HL-60/S4 treated with retinoic acid at 250 ng/mL for 4 days and 3 days (cell line): Measurements from ENCODE around the gene PHF13.

Source experiments
- in situ Hi-C: fragments of 300-500 bp; cut with MboI; formaldehyde crosslinking; loops from 2 replicates; pipeline ENCODE4 v1.7.0; 2022; ENCODE audit warnings: low sequenced_read_pairs

The PHF13 gene

DNA sequence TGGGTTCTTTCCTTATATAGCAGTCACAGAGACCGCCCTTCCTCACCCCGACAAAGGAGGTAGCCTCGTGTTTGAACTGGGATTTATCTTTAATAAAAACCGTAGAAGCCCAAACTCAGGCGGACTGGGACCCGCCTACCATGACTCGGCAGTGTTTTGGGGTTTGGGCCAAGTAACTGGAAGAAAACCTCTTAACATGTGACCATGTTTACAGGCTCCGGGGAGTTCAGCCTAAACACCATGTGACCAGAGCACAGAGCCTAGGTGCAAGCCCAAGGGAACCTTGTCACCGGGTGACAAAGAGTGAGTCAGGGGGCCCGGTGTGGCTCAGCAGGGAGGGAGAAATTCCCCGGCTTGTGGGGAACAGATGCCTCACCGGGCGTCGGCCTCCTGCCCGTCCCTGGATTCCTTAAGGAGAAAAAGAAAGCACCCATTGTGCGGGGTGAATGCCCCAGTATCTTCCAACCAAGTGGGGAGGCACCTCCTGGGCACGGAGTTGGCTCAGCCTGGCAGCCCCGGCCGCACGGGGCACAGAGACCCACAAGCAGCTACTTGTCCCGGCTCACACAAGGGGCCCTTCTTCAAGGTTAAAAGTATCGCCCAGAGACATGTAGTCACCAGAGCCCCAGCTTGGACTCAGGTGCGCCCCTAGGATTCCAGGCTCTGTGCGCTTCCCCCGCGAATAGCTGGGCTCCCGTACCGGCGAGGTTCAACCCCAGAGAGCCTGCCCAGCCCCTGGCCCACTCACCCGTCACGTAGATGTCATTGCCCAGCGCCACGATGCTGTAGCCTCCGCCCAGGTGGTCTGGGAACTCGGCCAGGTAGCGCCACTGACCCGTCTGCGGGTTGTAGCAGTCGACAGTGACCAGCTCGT lies 12.2 kb upstream of the PHF13 start:
- in situ Hi-C loops = no loop called here

DNA sequence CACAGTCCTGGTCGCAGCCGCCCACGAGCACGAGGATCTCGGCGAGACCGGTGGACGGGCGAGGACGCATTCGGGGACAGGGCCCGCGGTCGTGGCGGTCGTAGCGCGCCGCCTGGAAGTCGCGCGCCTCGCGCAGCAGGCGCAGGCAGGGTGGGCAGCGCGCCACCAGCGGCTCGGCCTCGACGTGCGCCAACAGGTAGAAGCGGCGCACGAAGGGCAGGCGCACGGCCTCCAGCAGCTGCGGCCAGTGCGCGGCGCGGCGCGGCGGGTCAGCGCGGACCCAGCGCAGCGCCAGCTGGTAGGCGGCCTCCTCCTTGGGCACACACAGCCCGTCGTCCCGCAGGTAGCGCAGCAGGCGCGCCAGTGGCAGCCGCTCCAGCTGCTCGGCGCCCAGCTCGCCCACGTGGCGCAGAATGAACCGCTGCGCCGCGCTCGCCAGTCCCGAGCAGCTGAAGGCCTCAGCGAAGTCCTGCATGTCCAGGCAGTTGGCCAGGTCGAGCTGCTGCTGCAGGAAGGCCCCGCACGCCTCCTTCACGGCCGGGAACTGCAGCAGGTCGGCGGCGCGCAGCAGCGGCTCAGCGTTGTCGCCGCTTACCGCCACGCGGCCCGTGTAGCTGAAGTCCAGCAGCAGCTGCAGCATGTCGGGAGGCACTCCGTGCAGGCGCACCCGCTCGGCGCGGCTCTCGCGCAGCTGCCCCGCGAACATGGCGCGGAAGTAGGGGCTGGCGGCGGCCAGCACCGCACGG lies 11.4 kb upstream of the PHF13 start:
- in situ Hi-C loops = no loop called here

DNA sequence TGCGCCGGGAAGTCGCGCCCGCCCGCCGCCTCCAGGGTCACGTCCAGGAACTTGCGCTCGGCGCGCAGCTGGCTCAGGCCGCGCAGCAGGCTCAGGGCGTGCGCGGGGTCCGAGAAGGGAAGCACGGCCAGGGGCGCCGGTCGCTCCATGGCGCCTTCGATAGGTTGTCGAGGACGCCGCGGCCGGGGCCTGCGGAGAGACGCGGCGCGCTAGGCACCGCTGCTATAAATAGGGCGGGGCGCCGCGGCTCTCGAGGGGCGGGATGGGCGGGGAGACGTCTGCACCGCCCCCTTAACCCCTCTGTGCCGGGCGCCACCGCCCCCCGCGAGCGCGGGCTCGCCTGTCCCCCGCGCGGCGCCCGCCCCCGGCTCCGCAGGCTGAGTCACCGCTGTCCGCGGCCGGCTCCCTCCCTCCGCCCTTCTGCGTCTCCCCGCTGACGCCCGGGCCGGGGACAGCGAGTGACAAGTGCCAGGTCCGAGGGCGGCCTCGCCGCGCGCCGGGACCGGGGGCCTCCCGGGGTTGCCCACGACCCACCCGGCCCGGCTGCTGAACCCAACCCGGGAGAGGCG lies 10.8 kb upstream of the PHF13 start, which contains the start of gene KLHL21:
TSS of gene KLHL21 (minus strand) at position 201 of the 569 bp plus-strand sequence. CDS start at position 149, 52 bp downstream.
- in situ Hi-C loops = no loop called here

DNA sequence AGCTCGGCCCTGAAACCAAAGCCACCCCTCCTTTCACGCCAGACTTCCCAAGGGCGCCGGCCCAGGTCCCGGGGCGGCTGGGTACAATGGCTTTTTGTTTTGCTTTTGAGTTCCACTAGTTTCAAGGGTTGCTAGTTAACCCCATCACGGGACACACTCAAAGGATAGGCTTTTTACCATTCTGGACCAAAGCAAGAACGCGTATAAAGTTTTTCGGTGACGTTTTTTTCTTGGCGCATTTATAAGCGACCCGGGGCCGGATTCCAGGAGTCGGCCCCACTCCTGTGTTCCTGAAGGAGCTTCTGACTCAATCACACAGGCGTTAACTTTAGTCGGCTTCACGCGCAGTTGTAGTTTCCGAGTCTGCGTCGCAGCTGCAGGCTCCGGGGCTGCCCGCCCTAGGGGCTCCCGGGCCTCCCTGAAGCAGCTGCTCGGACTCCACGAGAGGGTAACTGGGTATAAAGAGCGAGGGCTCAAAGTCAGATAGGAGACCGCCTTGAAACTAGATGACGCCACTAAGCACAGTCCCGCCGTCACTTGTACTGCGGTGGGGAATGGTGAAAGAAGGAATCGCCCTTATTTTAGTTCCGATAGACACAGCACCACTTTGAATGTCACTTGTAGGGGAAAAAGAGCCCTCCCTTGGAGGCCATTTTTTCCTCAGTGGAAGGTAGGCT lies 10.2 kb upstream of the PHF13 start:
- in situ Hi-C loops = no loop called here

DNA sequence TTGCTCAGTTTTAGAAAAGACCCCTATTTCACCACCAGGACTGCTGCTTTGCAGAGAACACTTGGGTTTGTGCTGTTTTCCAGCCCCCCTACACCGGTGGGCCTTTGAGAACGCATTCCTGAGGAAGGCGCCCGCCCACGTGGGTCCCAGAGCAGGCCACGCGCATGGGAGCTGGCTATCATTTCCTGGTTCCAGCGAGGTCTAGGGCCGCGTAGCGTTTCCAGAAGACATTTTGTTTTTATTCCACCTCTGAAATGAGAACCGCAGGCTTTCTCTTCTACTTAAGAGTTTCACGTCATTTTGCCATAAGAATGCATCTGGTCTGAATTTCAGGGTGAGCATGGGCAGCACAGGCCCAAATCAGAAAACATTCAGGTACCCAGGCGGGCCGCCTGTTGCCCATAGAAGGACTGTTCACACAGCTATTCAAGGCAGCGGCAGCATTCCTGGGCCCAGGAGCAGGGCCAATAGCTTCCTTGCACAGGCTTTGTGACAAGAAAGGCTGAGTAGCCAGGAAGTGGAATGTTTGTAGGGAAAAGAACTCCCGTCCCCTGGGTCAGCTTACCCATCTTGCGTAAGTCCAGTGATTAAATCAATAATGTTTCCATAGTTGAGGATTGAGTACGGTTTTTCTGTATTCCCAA lies 9.5 kb upstream of the PHF13 start:
- in situ Hi-C loops = no loop called here

DNA sequence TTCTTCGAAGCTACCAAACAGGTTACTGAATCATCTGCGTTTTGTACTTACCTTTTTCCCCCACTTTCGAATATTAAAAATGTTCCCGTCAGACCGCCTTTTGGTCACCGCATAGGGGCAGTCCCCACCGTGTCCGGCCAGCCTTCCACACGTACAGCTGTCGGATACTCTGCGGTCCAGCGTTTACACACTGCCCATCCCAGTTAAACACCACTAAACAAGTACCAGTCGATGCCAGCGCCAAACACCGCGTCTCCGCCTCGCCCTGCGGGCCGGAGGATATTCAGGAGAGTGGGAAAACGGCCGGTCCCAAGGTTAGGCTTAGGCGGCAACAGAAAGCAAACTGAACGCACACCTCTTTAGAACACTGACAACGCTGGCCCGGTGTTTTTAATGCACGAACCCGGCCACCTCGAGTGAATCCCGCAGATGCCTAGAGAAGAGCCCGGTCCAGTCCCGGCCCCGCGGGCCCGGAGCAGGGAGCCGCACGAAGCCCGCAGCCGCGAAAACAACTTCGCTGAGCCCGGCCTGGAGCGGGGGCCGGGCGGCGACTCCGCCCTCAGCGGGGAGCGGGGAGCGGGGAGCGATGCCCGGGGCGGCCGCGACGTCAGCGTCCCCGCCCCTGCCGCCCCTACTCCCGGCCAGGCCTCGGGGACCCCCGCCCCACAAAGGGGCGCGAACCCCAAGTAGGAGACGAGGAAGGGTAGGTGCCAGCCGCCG lies 730 bp upstream of the PHF13 start:
- in situ Hi-C loops = no loop called here

DNA sequence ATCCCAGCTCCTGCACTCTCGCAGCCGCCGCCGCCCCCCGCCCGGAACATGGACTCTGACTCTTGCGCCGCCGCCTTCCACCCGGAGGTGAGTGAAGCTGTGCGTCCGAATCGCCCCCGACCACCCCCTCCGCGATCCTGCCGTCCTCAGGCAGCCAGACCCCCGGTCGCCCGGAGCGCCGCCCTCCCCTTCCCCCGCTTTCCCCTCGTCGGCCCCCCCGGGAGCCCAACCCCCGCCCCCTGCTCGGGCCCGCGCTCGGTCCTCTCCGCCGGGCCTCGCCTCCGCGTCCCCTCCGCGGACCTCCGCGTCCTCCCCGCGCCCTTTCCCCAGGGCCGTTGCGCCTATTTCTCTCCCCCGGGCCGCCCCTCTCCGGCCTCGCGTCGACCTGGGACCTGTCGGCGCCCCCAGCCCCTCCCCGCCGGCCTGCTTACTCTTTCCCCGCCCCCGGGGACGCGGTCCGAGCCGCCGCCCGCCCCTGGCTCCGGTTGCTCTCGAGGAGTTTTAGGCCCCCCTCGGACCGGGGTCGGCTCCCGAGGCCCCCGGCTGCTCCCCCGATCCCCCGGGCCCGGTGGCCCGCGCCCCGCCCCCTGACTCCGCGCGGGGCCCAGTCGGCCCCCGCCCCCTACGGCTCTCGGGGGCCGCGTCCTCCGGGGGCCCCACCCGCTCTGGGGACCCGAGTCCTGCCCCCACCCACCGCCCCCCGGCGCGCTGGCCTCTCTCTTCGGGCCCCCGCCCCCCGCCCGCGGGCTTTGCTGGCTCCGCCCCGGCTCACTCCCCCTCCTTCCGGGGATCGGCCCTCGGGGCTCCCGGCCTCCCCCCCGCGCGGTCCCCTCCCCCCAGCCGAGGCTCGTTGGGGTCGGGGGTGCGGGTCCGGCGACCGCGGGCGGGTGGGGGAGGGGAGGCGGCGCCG lies 743 bp downstream of the PHF13 start:
- in situ Hi-C loops = no loop called here

DNA sequence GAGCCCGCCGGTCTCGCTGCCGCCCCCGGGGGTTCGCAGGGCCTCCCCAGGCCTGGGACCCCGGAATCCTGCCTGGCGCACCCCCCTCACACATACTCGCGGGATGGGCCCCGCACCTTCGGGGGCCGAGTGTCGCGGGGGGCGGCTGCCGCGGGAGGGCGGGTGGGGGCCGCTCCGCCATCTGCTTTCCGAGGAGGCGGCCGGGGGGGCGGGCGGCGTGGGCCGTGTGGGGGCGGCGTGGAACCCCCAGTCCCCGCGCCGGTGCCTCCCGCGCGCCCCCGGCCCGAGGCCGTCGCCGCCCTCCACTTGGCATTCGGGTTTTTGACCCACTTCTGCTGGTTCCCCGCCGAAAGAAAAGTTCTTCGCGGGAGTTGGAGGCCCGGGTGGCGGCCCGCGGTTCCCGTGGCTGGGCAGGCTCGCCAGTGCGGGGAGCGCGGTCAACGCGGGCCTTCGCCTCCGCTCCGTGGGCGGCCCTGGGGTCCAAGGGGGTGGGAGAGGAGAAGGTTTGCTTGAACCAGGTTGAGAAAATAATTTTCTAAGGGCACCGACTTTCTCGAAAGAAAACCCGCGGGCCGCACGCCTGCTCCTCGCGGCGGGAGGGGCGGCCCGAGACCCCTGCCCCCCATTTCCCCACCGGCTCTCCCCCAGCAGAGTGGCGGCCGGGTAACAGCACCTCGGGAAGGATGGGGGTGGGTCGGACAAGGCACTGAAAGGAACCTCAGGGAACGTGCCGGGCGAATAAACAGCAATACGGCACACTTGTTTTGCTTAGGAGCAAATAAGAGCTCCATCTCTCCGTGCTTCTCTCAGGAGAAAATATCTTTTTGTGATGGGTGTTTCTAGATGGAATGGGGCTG lies 1.6 kb downstream of the PHF13 start:
- in situ Hi-C loops = no loop called here

DNA sequence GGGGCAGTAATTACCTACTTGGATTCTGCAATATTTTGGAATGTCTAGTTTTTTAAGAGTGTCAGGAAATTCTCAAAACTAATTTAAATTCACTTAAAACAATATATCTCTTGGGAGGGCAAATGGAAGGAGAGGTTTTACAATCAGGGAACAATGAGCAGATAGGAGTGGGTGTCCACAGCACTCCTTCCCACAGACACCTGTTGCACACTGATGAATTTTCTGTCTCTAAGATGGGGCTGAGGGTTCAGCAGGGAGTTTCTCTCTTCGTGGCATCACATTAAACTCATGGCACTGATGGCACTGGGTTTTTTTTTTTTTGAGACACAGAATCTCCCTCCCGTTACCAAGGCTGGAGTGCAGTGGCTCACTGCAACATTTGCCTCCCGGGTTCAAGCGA lies 5.5 kb downstream of the PHF13 start:
- in situ Hi-C loops = no loop called here

DNA sequence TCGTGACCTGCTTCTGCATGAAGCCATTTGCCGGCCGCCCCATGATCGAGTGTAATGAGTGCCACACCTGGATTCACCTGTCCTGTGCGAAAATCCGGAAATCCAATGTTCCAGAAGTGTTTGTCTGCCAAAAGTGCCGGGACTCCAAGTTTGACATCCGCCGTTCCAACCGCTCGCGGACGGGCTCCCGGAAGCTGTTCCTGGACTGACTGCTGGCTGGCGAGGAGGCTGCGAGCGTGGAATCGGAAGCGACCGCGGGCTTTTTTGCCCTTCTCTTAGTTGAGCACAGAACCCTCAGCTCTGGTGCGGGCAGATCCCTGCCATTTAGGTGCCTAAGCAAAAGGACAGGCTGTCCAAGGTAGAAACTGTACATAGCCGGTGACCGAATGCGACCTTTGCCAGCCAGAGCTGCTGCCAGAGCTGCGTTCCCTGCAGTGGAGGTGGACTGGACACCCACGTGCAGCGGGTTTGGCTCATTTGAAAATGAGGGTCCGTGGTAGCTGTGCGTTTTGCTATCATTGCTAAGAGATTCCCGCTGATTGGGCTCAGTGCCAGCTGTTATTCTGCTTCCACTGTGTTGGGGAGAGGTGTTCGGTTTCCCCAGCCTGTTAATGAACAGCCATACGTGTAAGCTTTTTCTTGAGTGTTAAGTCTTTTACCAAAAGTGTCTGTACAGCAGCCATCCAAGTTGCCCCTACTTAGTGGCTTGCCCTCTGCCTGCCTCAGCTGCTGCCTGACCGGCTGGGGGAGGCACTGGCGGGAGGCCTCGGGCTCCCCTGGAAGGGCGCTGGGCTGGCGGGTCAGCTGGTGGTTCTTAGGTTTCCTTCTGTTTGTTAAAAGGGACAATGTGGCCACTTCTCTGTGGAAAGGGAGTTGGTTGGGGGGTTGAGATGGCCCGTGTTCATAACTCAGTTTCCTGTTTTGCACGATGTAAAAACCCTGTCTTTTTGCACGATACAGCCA lies 8.2 kb downstream of the PHF13 start:
- in situ Hi-C loops = no loop called here

DNA sequence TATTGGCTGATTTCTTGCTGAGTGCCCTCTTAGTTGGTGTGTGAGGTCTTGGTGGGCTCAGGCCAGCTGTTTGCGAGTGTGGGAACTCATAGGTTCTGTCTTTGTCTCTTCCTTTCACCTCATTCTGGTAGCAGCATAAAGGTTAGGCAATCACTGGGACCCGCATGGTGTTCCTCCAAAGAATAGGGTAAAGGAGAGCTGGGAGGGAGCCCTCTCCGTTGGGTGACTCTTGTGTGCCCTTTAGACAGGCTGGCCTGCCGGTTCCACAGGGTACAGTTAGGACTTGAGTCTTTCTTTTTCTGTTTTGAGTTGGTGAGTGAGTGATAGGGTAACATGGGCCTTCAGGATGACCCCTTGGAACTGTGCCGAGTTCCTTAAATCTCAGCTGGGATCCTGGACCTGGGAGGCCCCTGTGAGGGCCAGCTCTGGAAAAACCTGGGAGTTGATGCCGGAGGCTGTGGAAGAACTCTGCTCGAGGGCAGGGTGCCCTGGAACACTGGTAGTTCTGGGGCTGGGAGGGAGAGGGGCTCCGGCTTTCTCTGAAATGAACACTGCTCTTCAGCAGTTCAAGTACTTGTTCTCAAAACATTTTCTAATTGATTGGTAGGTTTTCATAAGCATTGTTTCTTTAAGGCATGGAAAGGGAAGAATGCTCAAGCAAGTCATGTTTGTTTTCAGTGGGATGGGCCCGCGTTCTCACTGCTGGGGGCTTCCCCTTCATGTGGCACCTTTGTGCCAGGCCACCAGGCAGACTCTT lies 9.0 kb downstream of the PHF13 start:
- in situ Hi-C loops = no loop called here

DNA sequence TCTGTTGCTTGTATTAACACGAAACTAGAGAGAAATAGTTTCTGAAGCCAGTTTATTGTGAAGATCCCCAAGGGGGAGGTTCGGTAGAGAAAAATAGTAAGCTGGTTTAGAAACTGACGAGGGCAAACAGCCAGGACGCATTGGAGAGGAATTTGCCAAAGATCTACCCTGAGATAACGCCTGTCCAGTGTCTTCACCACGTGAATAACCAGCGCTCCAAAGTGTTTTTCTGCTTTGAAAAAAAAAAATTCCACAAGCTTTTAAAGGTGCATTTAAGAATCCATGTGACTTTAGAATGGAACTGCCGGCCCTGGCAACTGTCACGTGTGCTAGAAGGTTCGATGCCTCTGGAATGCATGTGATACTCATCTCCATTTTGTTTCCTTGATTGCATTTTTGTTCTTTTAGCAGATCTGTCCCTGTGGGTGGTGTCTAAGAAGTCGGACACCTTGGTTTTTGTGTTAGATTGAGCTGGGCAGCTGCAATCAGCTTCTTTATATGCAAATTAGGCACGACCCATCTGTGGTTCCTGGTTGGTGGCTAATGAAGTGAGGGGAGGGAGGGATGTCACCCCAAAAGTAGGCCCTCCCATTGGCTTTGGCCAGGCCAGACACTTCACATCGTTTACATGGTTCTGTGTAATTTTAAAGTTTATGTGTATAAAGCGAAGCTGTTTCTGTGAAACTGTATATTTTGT lies 9.9 kb downstream of the PHF13 start:
- in situ Hi-C loops = no loop called here

DNA sequence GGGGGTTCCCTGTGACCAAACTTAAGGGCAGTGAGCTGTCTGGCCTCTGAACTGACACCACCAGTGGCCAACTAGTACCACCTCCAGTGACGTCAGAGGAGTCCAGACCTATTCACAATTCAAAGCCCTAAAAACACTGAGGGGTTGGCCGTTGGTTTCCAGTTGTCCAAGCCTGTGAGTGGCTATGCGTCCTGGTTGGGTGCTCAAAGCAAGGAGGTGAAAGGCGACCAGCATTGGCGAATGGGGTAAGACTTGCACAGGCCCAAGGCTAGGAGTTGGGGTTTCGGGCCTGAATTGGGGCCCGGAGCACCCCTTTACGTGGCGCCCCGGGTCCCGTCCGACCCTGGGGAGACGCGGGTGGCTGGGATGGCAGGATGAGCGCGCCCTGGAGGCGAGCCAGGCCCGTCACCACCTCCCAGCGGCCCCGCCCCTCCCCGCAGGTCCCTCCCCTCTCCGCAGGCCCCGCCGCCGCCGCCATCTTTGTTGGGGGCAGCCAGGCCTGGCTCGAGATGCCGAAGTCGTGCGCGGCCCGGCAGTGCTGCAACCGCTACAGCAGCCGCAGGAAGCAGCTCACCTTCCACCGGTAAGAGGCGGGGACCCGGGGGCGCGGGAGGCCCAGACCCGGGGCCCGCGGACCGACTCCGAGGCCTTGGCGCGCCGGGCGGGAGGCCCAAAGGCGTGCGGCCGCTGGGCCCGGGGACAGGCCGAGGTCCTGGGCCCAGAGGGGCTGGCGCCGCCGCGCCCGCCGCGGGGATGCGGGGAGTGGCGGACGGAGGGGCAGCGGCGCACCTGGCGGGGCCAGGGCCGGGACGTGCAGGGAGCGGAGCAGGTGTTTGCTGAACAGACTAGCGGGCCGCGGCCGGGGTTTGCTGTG lies 11.4 kb downstream of the PHF13 start, which contains the start of gene THAP3:
TSS of gene THAP3 (plus strand) at position 159 of the 874 bp plus-strand sequence. CDS start at position 510, 351 bp downstream.
- in situ Hi-C loops = no loop called here

DNA sequence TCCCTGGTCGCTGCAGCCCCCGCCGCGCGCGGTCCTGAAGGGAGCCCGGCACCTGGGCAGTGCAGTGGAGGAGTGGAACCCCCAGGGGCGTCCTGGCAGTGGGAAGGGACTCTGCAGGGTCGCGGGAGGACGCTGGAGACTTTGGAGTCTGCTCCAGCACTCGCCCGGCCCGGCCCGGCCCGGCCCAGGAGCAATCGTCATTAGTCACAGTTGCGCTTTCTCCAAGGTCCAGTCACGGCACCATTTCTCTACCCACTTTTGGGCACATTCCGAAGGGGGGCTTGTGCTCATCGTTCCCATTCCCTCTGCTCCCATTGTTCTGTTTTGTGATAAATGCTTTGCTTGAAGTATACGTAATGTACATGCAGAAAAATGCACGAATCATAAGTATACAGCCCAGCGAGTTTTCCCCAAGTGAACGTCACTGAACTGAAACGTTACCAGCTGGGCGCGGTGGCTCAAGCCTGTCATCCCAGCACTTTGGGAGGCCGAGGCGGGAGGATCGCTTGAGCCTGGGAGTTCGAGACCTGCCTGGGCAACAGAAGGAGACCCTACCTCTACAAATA lies 12.1 kb downstream of the PHF13 start:
- in situ Hi-C loops = no loop called here
